DND-41 (cell line): ENCODE results near the gene GAS2L2.

Source experiments
- CTCF ChIP-seq: IDR thresholded peaks from 2 replicates; pipeline ENCODE4 v1.5.1; 2012; ENCODE audit warnings: borderline replicate concordance, low read length, moderate library complexity, mild to moderate bottlenecking; ENCODE audit not compliant: poor library complexity, severe bottlenecking; ENCODE audit errors: extremely low read depth
- EZH2 ChIP-seq: IDR thresholded peaks from 3 replicates; pipeline ENCODE4 v1.6.1; 2012; ENCODE audit warnings: borderline replicate concordance, low read depth, mild to moderate bottlenecking, moderate library complexity, low read length, inconsistent platforms; ENCODE audit not compliant: severe bottlenecking

DNA sequence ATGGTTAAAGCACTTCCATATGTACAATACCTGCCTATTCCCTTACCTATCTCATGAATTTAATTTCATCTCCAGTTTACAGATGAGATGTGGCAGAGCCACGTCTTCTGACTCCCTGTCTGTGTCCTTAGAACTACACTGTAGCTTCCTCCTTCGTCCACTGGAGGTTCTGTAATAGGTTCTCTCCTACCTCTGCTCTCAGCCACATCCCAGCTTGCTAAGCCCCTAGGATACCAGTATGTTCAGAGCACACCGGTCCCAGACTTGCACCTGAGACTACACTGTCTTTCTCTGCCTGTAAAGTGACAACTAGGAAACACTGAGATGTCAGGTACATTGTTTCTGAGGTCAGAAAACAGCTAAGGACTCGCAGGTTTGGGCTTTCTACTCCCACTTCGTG is 25.4 kb downstream of the GAS2L2 start:
- TF ChIP-seq CTCF (no peak), EZH2 (no peak)
